ENCODE data around the gene GNAI2. TPM values are rescaled to one million over a fixed set of nuclear protein-coding genes. Genes with fewer than 3 reads are reported as not detected.

GNAI2 gene
- total RNA-seq, 1 experiment from 2014 or later = 201 TPM

- Histone ChIP-seq H2AFZ (no peak overlapping the region; the same call in 1 of the 2 replicates), H3K79me2 (ENCODE audit: low read depth) (0 out of 2 replicates have a peak, but pooled peaks cover 10% of the 10 kb centered on the region), H3K27ac (peak overlapping the region; percentile 76), H3K4me1 (replicated peaks; ENCODE audit: insufficient read depth) (peaks cover 20% of the 10 kb centered on the region), H3K9me2 (ENCODE audit: insufficient read depth) (no peaks in the 10 kb centered on the region), H3K4me3 (peak overlapping the region; percentile 48; the same call in 1 of the 2 replicates), H3F3A (ENCODE audit: insufficient read depth, low read depth) (peaks cover 9% of the 10 kb centered on the region; the same call in 1 of the 2 replicates), H3K36me3 (ENCODE audit: low read depth) (no peaks in the 10 kb centered on the region), H3K4me2 (peak overlapping the region; percentile 80), H3K27me3 (ENCODE audit: insufficient read depth, low read depth) (no peaks in the 10 kb centered on the region), H4K20me1 (ENCODE audit: insufficient read depth) (no peaks in the 10 kb centered on the region), H3K9me3 (ENCODE audit: insufficient read depth, low read depth) (no peaks in the 10 kb centered on the region)
- intact Hi-C loops (cut with micrococcal nuclease; ENCODE audit: unreplicated experiment) = loop anchor here (1.0 to 2.0 kb wide), 2 partner anchors 18 to 35 kb away; no protein-coding TSS in a partner anchor
- DNase-seq = no peak
- BruUV-seq (replicated peaks) = no TSS peak
- CTCF ChIA-PET = interaction anchor here (0.5 to 0.9 kb wide), 6 partner anchors 18 to 270 kb away, joined by 3 to 9 read pairs (median 4); partner anchors contain the start of genes HEMK1 and TUSC2
- POLR2A ChIA-PET (ENCODE audit: unreplicated experiment) = interaction anchor here (0.6 to 1.2 kb wide), 9 partner anchors 18 to 328 kb away, joined by 3 to 36 read pairs (median 6); partner anchors contain the start of genes SEMA3B and TUSC2
- TF ChIP-seq EZH2 (IDR thresholded peaks at IDR 0.05; ENCODE audit: low read depth) = no peak
Measured at GRCh38 chr3:50299638-50299928, 63.6 kb downstream of the GNAI2 start.

GRCh38 chr3:50299929-50300680, 64.1 kb downstream of the GNAI2 start:
- Histone ChIP-seq H3K36me3 (ENCODE audit: low read depth) (no peaks in the 10 kb centered on the region), H3K9me3 (ENCODE audit: insufficient read depth, low read depth) (no peaks in the 10 kb centered on the region), H3K4me1 (replicated peaks; ENCODE audit: insufficient read depth) (peaks cover 20% of the 10 kb centered on the region), H3K4me3 (peak overlapping the region; percentile 48; the same call in 1 of the 2 replicates), H3K79me2 (ENCODE audit: low read depth) (0 out of 2 replicates have a peak, but pooled peaks cover 10% of the 10 kb centered on the region), H4K20me1 (ENCODE audit: insufficient read depth) (no peaks in the 10 kb centered on the region), H3K4me2 (peak overlapping the region; percentile 80), H3K27ac (peak overlapping the region; percentile 76), H3K27me3 (ENCODE audit: insufficient read depth, low read depth) (no peaks in the 10 kb centered on the region), H3F3A (ENCODE audit: insufficient read depth, low read depth) (peaks cover 9% of the 10 kb centered on the region; the same call in 1 of the 2 replicates), H2AFZ (no peak overlapping the region; the same call in 1 of the 2 replicates), H3K9me2 (ENCODE audit: insufficient read depth) (no peaks in the 10 kb centered on the region)
- no peak for TF ChIP-seq EZH2 (IDR thresholded peaks at IDR 0.05; ENCODE audit: low read depth)
- intact Hi-C loops (cut with micrococcal nuclease; ENCODE audit: unreplicated experiment) = loop anchor here (1.0 to 2.0 kb wide), 3 partner anchors 17 to 35 kb away; no protein-coding TSS in a partner anchor
- BruUV-seq (replicated peaks) = TSS peak; percentile 95
- no peak for DNase-seq
- CTCF ChIA-PET = interaction anchor here (0.6 to 0.9 kb wide), 5 partner anchors 18 to 54 kb away, joined by 3 to 7 read pairs (median 3); partner anchors contain the start of gene TUSC2
- POLR2A ChIA-PET (ENCODE audit: unreplicated experiment) = interaction anchor here (0.6 to 1.2 kb wide), 8 partner anchors 17 to 328 kb away, joined by 5 to 36 read pairs (median 8); partner anchors contain the start of genes SEMA3B and TUSC2

- H4K20me1 ChIP-seq (ENCODE audit: insufficient read depth) = no peaks in the 10 kb centered on the region
- H3K36me3 ChIP-seq (ENCODE audit: low read depth) = no peaks in the 10 kb centered on the region
- no peak for TF ChIP-seq EZH2 (IDR thresholded peaks at IDR 0.05; ENCODE audit: low read depth)
- no peak for TF ChIP-seq CTCF (conservative IDR thresholded peaks at IDR 0.05)
- no peaks in the 10 kb centered on the region for H3K9me3 ChIP-seq (ENCODE audit: insufficient read depth, low read depth)
- no peaks in the 10 kb centered on the region for H3K9me2 ChIP-seq (ENCODE audit: insufficient read depth)
- H3K27me3 ChIP-seq (ENCODE audit: insufficient read depth, low read depth) = no peaks in the 10 kb centered on the region
- peaks cover 9% of the 10 kb centered on the region; the same call in 1 of the 2 replicates for H3F3A ChIP-seq (ENCODE audit: insufficient read depth, low read depth)
- peak overlapping the region; percentile 80 for H3K4me2 ChIP-seq
- no peak for DNase-seq
- 0 out of 2 replicates have a peak, but pooled peaks cover 10% of the 10 kb centered on the region for H3K79me2 ChIP-seq (ENCODE audit: low read depth)
- no peak overlapping the region for H2AFZ ChIP-seq
- H3K4me1 ChIP-seq (replicated peaks; ENCODE audit: insufficient read depth) = peaks cover 20% of the 10 kb centered on the region
- BruUV-seq (replicated peaks) = no TSS peak
- ChIA-PET CTCF (no interaction called here), POLR2A (ENCODE audit: unreplicated experiment) (no interaction called here)
- peak overlapping the region; percentile 76 for H3K27ac ChIP-seq
- no peak overlapping the region; the same call in 1 of the 2 replicates for H3K4me3 ChIP-seq
- intact Hi-C loops (cut with micrococcal nuclease; ENCODE audit: unreplicated experiment) = loop anchor here (1.0 kb wide), 1 partner anchor 35 kb away; no protein-coding TSS in a partner anchor
Measured at GRCh38 chr3:50300681-50301254, 64.8 kb downstream of the GNAI2 start.

Measured in PC-9 (cell line).